ENCODE data around the gene ZNF235.

ZNF235 gene

DNA sequence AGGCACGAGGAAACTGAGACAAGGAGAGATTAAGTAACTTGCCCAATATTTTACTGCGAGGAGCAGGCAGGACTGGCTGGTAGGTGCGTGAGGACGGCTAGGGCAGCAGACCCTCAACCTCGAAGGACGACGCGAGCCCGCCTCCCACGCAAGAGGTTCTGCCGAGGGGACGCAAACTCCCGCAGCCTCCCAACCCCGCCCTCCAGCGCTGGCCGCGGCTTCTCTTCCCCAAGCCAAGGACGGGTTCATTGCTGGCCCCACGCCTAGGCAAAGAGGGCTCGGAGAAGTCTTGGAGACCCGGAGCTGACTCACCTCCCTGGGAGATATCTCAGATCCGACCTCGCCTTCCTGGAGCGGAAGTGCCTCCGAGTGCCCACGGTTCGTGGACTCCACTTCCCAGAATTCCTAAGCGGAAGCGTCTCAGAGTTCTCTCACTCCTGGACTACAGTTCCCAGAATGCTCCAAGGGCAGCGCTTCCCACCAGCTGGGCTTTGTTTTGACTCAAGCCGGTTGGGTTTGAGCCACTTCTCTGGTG is at the start of gene ZNF235:
ZNF235 (minus strand) TSS at position 367 of the 535 bp plus-strand sequence. CDS start 1,621 bp downstream, outside the sequence.
- CTCF ChIA-PET: interaction anchor here (1.4 kb wide), 1 partner anchor 209 kb away, joined by 4 read pairs; no protein-coding TSS in a partner anchor
- peak within 1 kb of the TSS; percentile 76 for H3K27ac ChIP-seq (ENCODE audit: extremely low read depth, low read depth, low read length)
- TF ChIP-seq KLF1 (tag by site-specific recombination; IDR thresholded peaks at IDR 0.05): peak; percentile 32; the same call in 1 of the 2 replicates
- no peak for TF ChIP-seq ZNF664 (tag by site-specific recombination; IDR thresholded peaks at IDR 0.05)
- TF ChIP-seq GLI2 (tag by site-specific recombination; IDR thresholded peaks at IDR 0.05; ENCODE audit: borderline replicate concordance, low read depth): no peak
- no peak for TF ChIP-seq ZNF777 (tag by site-specific recombination; IDR thresholded peaks at IDR 0.05; ENCODE audit: borderline replicate concordance)
- TF ChIP-seq MYNN (tag by site-specific recombination; IDR thresholded peaks at IDR 0.05; ENCODE audit: borderline replicate concordance): no peak
- TF ChIP-seq, protein P1, sequence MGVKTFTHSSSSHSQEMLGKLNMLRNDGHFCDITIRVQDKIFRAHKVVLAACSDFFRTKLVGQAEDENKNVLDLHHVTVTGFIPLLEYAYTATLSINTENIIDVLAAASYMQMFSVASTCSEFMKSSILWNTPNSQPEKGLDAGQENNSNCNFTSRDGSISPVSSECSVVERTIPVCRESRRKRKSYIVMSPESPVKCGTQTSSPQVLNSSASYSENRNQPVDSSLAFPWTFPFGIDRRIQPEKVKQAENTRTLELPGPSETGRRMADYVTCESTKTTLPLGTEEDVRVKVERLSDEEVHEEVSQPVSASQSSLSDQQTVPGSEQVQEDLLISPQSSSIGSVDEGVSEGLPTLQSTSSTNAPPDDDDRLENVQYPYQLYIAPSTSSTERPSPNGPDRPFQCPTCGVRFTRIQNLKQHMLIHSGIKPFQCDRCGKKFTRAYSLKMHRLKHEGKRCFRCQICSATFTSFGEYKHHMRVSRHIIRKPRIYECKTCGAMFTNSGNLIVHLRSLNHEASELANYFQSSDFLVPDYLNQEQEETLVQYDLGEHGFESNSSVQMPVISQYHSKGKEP (tag by site-specific recombination; IDR thresholded peaks at IDR 0.05): 0 out of 2 replicates have a peak, but pooled peaks have one; percentile 12
- TF ChIP-seq, protein P2, sequence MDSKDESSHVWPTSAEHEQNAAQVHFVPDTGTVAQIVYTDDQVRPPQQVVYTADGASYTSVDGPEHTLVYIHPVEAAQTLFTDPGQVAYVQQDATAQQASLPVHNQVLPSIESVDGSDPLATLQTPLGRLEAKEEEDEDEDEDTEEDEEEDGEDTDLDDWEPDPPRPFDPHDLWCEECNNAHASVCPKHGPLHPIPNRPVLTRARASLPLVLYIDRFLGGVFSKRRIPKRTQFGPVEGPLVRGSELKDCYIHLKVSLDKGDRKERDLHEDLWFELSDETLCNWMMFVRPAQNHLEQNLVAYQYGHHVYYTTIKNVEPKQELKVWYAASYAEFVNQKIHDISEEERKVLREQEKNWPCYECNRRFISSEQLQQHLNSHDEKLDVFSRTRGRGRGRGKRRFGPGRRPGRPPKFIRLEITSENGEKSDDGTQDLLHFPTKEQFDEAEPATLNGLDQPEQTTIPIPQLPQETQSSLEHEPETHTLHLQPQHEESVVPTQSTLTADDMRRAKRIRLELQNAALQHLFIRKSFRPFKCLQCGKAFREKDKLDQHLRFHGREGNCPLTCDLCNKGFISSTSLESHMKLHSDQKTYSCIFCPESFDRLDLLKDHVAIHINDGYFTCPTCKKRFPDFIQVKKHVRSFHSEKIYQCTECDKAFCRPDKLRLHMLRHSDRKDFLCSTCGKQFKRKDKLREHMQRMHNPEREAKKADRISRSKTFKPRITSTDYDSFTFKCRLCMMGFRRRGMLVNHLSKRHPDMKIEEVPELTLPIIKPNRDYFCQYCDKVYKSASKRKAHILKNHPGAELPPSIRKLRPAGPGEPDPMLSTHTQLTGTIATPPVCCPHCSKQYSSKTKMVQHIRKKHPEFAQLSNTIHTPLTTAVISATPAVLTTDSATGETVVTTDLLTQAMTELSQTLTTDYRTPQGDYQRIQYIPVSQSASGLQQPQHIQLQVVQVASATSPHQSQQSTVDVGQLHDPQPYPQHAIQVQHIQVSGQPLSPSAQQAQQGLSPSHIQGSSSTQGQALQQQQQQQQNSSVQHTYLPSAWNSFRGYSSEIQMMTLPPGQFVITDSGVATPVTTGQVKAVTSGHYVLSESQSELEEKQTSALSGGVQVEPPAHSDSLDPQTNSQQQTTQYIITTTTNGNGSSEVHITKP (tag by site-specific recombination; IDR thresholded peaks at IDR 0.05): peak; percentile 88
- TF ChIP-seq KLF8 (tag by site-specific recombination; IDR thresholded peaks at IDR 0.05): peak; percentile 41; the same call in 1 of the 2 replicates
- peak; percentile 90 for TF ChIP-seq GLIS1 (tag by site-specific recombination; IDR thresholded peaks at IDR 0.05)
- no peak for TF ChIP-seq ZNF624 (tag by site-specific recombination; IDR thresholded peaks at IDR 0.05)
- TF ChIP-seq ZNF76 (tag by site-specific recombination; IDR thresholded peaks at IDR 0.05; ENCODE audit: borderline replicate concordance, low read depth): peak; percentile 96
- TF ChIP-seq ZNF223 (tag by site-specific recombination; IDR thresholded peaks at IDR 0.05): no peak
- 0 out of 2 replicates have a peak, but pooled peaks have one; percentile 63 for TF ChIP-seq ZNF660 (tag by site-specific recombination; IDR thresholded peaks at IDR 0.05)
- TF ChIP-seq ZFP69B (tag by site-specific recombination; IDR thresholded peaks at IDR 0.05): 0 out of 2 replicates have a peak, but pooled peaks have one; percentile 21
- TF ChIP-seq SP2 (tag by site-specific recombination; IDR thresholded peaks at IDR 0.05): peak; percentile 70
- peak; percentile 29; the same call in 1 of the 2 replicates for TF ChIP-seq ZNF600 (tag by site-specific recombination; IDR thresholded peaks at IDR 0.05)
- TF ChIP-seq ZSCAN30 (tag by site-specific recombination; IDR thresholded peaks at IDR 0.05): peak; percentile 52; the same call in 1 of the 2 replicates
- 0 out of 2 replicates have a peak, but pooled peaks have one; percentile 22 for TF ChIP-seq ZEB2 (tag by site-specific recombination; IDR thresholded peaks at IDR 0.05)
- TF ChIP-seq, protein P3, sequence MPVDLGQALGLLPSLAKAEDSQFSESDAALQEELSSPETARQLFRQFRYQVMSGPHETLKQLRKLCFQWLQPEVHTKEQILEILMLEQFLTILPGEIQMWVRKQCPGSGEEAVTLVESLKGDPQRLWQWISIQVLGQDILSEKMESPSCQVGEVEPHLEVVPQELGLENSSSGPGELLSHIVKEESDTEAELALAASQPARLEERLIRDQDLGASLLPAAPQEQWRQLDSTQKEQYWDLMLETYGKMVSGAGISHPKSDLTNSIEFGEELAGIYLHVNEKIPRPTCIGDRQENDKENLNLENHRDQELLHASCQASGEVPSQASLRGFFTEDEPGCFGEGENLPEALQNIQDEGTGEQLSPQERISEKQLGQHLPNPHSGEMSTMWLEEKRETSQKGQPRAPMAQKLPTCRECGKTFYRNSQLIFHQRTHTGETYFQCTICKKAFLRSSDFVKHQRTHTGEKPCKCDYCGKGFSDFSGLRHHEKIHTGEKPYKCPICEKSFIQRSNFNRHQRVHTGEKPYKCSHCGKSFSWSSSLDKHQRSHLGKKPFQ (tag by site-specific recombination; IDR thresholded peaks at IDR 0.05): 0 out of 2 replicates have a peak, but pooled peaks have one; percentile 27
- TF ChIP-seq GLIS2 (tag by site-specific recombination; IDR thresholded peaks at IDR 0.05): peak; percentile 85
- peak; percentile 45; the same call in 1 of the 2 replicates for TF ChIP-seq ZNF501 (tag by site-specific recombination; IDR thresholded peaks at IDR 0.05)
- 0 out of 2 replicates have a peak, but pooled peaks have one; percentile 60 for TF ChIP-seq ZFP37 (tag by site-specific recombination; IDR thresholded peaks at IDR 0.05)
- TF ChIP-seq ZBTB20 (tag by site-specific recombination; IDR thresholded peaks at IDR 0.05): peak; percentile 91; the same call in 1 of the 2 replicates
- TF ChIP-seq, protein P4, sequence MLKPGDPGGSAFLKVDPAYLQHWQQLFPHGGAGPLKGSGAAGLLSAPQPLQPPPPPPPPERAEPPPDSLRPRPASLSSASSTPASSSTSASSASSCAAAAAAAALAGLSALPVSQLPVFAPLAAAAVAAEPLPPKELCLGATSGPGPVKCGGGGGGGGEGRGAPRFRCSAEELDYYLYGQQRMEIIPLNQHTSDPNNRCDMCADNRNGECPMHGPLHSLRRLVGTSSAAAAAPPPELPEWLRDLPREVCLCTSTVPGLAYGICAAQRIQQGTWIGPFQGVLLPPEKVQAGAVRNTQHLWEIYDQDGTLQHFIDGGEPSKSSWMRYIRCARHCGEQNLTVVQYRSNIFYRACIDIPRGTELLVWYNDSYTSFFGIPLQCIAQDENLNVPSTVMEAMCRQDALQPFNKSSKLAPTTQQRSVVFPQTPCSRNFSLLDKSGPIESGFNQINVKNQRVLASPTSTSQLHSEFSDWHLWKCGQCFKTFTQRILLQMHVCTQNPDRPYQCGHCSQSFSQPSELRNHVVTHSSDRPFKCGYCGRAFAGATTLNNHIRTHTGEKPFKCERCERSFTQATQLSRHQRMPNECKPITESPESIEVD (tag by site-specific recombination; IDR thresholded peaks at IDR 0.05): no peak
- TF ChIP-seq ZFHX2 (tag by site-specific recombination; conservative IDR thresholded peaks at IDR 0.05): peak; percentile 76
- TF ChIP-seq, protein P5, sequence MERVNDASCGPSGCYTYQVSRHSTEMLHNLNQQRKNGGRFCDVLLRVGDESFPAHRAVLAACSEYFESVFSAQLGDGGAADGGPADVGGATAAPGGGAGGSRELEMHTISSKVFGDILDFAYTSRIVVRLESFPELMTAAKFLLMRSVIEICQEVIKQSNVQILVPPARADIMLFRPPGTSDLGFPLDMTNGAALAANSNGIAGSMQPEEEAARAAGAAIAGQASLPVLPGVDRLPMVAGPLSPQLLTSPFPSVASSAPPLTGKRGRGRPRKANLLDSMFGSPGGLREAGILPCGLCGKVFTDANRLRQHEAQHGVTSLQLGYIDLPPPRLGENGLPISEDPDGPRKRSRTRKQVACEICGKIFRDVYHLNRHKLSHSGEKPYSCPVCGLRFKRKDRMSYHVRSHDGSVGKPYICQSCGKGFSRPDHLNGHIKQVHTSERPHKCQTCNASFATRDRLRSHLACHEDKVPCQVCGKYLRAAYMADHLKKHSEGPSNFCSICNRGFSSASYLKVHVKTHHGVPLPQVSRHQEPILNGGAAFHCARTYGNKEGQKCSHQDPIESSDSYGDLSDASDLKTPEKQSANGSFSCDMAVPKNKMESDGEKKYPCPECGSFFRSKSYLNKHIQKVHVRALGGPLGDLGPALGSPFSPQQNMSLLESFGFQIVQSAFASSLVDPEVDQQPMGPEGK (tag by site-specific recombination; IDR thresholded peaks at IDR 0.05): peak; percentile 44; the same call in 1 of the 2 replicates
- peak; percentile 72 for TF ChIP-seq ZBTB48 (tag by site-specific recombination; IDR thresholded peaks at IDR 0.05)
- TF ChIP-seq TRIM28 (IDR thresholded peaks at IDR 0.05; ENCODE audit: borderline replicate concordance, low read length): peak; percentile 69; the same call in 1 of the 2 replicates

More for the DNA sequence above, at the start of gene ZNF235:
- Histone ChIP-seq H3K4me3 (ENCODE audit: low read depth, low read length) (peak within 1 kb of the TSS; percentile 58), H3K9me3 (ENCODE audit: control insufficient read depth, insufficient read depth, low read depth, low read length) (no peaks in the 10 kb centered on the region; the same call in 1 of the 2 replicates), H3K4me1 (ENCODE audit: control insufficient read depth, insufficient read depth, low read length) (peaks cover 8% of the 10 kb centered on the region), H3K36me3 (ENCODE audit: control insufficient read depth in 2 of 2, insufficient read depth in 1 of 2, low read length in 2 of 2) (peaks cover 26 to 27% of the 10 kb centered on the region in 2 experiments)
- POLR2A ChIA-PET: interaction anchor here (0.5 to 1.8 kb wide), 5 partner anchors 18 to 353 kb away, joined by 3 to 11 read pairs (median 4); partner anchors contain the start of genes ZNF180 and ZNF226

All from HEK293 (cell line).